HG03575 (cell line): ENCODE data around the gene ZDHHC17.

Experiments used
- ATAC-seq: cut with Tn5 transposase; IDR thresholded peaks from one replicate; pipeline ENCODE4 v1.9.1; 2021; ENCODE audit not compliant: unreplicated experiment, insufficient number of reproducible peaks, low FRiP score; ENCODE audit errors: extremely low read depth

Gene ZDHHC17

DNA sequence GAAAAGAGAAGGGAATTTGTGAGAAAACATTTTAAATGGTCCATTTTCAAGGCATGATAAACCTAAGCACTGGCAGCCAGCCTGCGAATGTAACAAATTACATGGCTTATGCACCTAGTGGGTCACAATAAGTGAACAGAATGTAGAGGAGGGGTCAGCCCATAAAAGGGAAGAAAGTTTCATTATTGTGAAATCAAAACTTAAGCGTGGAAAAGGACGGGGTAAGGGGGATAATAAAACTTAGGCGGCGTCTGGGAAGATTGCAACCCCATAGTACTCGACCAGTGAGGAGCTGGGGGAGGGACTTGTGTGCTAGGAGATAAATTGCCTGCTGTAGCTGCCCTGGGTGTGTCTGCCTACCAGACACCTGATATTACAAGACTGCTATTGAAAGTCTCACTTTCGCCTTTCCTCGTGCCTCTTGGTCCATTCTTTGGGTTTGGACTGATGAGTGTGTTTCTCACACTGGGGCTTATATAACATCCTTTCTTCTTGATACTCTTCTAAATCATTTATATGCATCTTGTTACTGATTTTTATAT is 40.6 kb downstream of the ZDHHC17 start:
- ATAC-seq: no peak

- no peak for ATAC-seq
Measured at GRCh38 chr12:76810671-76811419, 46.9 kb downstream of the ZDHHC17 start.

DNA sequence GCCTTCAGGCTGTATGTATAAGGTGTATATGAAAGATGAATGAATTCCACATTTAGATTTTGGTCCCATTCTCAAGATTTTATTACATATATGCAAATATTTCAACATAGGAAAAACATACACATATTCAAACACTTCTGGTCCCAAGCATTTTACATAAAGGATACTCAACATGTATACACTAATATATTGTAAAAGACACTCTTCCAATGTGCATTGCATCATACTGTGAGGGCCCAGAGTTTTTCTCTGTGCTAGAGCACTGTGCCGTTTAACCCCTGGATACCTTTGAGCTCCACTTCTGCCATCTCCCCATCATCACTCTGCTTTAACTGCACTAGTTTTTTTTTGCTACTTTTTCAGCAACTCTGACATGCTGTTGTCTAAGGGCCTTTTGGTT is 48.1 kb downstream of the ZDHHC17 start:
- no peak for ATAC-seq

DNA sequence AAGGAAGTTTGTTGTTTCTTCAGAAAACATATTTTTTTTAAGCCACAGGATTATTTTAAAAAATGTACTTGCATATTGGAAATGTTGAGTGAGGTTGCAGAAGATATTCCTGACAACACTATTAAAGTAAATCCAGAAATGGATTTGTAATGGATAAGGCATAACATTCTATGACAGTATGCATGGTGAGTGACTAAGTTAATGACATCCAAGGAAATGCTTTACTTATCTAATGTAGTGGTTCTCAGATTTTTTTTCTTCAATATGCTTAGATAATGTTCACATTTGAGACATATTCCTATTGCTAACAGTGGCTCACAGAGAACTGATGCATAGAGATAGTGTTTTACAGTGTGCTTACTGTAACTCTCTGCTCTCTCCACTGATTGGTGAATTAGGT is 49.4 kb downstream of the ZDHHC17 start:
- no peak for ATAC-seq

- no peak for ATAC-seq
Measured at GRCh38 chr12:76813972-76814371, 50.1 kb downstream of the ZDHHC17 start.

GRCh38 chr12:76820888-76821482 is 57.1 kb downstream of the ZDHHC17 start:
- ATAC-seq: no peak

DNA sequence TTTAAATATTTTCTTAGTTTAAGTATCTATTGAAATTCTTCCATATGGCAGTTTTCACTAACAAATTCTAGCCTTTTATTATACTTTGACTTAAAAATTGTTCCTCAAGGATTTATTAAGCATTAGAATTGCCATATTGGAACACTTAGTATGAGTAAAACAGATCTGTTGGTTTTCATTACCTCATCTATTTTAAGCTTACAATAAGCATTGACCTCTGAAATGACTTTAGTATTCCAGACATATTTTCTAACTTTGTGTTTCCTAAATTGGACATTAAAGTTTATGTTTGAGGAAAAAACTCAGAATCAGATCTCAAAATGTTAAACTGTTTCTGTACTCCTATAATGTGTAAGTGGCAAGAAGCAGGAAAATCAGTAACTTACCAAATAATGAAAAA is 66.5 kb downstream of the ZDHHC17 start:
- no peak for ATAC-seq

DNA sequence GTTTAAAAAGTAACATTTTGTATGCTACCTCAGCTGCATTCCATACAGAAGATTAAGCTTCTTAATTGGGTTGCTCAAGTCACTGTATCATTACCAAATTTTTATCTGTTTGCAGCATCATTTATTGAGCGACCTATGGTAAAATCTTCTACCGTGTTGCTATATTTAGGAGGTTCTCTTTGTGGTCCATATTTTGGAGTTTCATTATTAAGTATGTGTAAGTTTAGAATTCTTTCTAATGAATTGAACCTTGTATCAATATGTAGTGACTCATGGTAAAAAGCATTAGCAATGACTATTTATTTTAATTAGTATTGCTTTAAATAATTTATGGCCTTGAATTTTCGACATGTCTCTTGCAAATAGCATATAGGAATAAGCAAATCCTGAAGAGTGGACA is 72.7 kb downstream of the ZDHHC17 start:
- ATAC-seq: no peak

DNA sequence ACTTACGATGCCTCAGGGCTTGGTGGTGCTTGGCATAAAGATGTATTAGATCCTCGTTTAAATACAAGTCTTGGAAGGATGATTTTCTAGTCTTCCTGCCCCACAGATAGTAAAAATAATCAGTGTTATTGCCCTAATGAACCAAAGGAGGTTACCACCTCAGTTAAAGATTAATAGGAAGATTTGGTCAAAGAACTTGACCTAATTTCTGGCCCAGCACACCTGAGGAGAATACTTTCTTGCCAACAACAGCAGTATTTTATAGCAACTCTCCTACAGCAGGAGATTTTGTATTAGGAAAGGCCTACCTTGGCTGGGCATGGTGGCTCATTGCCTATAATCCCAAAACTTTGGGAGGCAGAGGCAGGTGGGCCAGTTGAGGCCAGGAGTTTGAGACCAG is 83.3 kb downstream of the ZDHHC17 start:
- no peak for ATAC-seq

GRCh38 chr12:76848132-76848531 is 84.2 kb downstream of the ZDHHC17 start:
- no peak for ATAC-seq

DNA sequence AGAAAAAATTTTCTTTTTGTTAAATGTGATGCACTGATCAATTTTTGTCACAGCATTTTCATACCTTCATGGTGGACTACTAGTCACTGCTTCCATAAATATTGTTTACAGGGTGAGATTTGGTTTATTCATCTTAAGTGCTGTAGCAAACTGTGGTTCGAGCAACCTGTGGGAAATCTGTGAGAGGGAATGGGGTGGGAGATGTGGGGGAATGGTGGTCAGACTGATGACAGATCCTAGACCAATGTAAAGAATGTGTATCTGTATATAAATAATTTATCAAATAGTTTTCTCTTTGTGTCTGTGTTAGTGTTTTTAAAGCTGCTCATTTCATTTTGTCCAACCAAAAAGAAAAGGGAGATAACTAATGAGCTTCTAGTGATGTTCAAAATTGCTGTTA is 88.2 kb downstream of the ZDHHC17 start:
- no peak for ATAC-seq

DNA sequence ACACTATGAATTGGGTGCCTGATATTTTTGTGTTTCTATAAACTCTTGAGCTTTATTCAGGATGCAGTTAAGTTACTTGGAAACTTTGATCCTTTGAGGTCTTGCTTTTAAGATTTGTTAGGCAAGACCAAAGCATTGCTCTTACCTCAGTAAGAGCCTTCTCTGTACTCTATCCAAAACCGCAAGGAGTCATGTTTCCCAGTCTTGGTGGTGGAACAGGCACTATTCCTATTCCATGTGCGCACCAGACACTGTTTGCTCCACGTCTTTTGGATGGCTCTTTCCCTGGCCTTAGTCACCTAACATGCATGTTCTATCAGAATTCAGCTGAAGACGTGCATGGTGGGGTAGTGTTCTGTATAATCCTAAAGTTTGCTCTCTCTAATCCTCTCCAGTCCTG is 91.4 kb downstream of the ZDHHC17 start:
- no peak for ATAC-seq

GRCh38 chr12:76856018-76856644 is 92.2 kb downstream of the ZDHHC17 start:
- ATAC-seq: no peak

DNA sequence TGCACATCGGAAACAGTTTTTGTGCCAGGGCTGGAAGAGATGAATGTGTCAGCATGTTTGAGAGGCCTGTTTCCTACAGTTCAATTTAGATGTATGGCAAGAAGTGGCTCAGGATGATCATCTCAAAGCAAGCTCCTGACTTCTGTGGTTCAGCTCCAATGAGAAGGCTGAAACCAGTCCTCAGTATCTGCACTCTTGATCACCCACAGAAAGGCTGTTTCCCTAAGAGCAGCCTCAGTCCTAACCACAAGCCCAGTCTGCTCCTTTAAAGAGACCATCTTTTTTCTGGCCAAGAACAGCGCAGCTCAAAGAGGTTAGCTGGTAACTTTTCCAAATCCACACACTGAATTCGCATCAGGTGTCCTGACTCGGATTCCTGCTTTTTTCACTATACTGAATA is 95.7 kb downstream of the ZDHHC17 start:
- no peak for ATAC-seq

DNA sequence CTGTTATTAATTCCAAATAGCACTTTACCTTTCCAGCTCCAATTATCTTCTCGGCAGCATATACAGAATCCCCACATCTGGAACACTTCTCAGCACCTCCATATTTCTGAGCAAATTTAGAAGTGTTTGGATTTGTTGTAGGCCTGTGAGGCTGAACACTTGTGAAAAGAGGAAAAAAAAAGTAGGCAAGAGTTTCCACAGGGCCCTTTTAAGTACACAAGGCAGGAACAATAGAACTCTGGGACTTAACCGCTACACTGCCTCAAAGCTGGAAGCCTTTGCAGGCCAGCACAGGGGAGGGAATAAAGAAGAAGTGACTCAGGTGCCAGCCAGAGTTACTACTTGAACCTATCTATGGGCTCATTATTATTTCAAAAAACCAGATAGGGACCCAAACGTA is 96.3 kb downstream of the ZDHHC17 start:
- no peak for ATAC-seq

DNA sequence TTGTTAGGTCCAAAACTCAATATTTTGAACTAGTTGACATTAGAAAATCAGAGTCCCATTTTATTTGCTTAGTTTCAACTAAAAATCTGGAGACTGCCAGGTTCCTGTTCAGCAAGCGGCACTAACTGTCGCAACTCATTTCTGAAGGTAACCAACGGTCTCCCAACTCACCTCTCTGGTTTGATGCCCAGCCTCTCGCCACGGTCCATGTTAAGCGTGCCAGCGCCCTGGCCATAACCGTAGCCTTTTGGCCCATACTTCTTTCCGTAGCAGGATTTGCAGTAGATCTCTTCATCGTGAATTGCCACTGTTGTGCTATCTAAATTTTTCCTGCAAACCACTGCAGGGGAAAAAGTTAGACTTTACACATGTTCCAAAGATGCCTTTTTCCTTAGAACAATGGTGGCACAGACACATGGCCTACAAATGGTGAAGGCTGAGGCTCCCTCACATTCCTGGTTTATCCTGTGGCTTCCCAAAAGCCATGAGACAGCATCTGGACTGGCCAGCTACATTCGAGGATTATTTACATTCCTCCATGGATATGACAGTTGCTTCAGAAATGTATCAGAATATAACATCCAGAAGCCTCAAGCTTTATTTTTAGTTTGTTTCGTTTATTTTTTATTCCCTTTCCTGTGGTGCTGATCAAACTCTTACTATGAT is 99.2 kb downstream of the ZDHHC17 start:
- ATAC-seq: no peak

GRCh38 chr12:76863837-76864236 is 99.9 kb downstream of the ZDHHC17 start:
- no peak for ATAC-seq

GRCh38 chr12:76864791-76865400 is 101.0 kb downstream of the ZDHHC17 start:
- peak; percentile 75 for ATAC-seq

- ATAC-seq: no peak
Measured at GRCh38 chr12:76866151-76866567, 102.2 kb downstream of the ZDHHC17 start.
